ENCODE measurements around the gene ABHD2.

Gene ABHD2

DNA sequence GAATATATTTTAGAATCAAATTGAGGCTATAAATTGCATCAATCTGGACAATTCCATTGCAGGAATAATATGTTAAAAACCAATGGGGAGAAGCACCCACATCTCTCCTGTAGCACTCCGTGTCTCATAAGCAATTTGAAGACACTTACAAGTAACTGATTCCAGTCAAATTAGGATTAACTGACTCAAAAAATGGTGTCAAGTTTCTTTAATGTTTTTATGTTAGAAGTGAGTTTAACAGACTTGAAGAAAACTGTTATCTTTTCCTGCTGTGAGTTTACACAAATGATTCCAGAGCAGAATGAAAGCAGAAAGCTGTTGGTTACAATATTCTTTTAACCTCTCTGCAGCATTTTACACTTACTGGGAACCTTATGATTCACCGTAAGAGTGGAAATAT lies 109.9 kb downstream of the ABHD2 start:
- Mint-ChIP-seq H3K27me3 (ENCODE audit: low read depth) (no peaks in the 10 kb centered on the region), H3K9me3 (no peaks in the 10 kb centered on the region), H3K4me1 (ENCODE audit: low read depth) (peaks cover 5% of the 10 kb centered on the region), H3K27ac (no peak overlapping the region), H3K36me3 (ENCODE audit: low read depth) (peaks cover 17% of the 10 kb centered on the region), H3K4me3 (no peak overlapping the region)

DNA sequence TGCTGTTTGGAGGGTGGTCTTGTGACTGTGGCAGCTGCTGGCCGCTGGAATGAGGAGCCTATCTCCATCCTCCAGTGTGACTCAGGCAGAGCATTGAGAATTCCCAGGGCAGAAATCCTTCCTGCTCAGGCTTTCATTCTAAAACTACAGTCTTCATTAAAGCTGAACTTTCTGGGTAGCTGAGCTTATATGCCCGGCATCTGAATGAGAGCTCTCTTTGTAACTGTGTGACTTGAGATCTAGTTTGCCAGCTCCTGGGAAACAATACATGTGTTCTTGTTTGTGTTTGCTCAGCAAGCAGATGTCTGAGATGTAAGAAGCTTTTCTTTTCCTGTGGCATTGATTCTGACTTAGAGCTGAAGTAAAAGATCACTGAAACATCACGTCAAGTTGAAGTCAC lies 110.7 kb downstream of the ABHD2 start:
- Mint-ChIP-seq H3K4me1 (ENCODE audit: low read depth) (peaks cover 10% of the 10 kb centered on the region), H3K9me3 (no peaks in the 10 kb centered on the region), H3K27me3 (ENCODE audit: low read depth) (no peaks in the 10 kb centered on the region), H3K36me3 (ENCODE audit: low read depth) (peaks cover 14% of the 10 kb centered on the region), H3K4me3 (no peak overlapping the region), H3K27ac (no peak overlapping the region)

DNA sequence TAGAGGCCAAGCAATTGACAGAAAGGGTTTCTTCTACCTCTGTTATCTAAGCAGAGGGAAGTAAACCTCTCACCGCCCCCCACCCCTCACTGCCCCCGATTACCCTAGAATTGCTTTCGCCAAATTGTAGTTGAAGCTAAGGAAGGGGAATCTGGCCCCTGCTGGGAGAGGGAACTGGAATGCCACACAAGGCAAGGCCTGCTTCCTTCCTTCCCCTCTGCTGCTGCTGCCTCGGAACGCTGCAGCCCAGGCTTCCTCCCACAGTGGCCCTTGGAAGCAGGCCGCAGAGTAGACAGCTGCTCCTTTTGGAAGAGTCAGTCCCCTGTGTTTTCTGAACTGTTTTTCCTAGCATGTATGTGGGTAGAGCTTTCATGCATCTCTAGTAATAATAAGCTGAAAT lies 111.5 kb downstream of the ABHD2 start:
- Mint-ChIP-seq H3K9me3 (no peaks in the 10 kb centered on the region), H3K36me3 (ENCODE audit: low read depth) (peaks cover 14% of the 10 kb centered on the region), H3K27me3 (ENCODE audit: low read depth) (no peaks in the 10 kb centered on the region), H3K4me3 (no peak overlapping the region), H3K4me1 (ENCODE audit: low read depth) (peaks cover 17% of the 10 kb centered on the region), H3K27ac (no peak overlapping the region)

DNA sequence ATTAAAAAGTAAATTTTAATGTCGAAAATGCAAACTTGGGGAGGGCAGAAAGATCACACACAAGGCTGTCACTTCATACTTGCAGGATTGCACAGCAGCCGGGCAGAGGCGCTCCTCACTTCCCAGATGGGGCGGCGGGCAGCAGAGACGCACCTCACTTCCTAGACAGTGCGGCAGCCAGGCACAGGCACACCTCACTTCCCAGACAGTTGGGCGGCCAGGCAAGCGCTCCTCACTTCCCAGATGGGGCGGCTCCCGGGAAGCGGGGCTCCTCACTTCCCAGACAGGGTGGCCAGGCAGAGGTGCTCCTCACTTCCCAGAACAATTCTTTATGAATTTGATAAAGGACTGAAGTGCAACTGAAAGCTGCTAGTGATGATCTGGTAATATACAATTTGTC lies 111.9 kb downstream of the ABHD2 start:
- Mint-ChIP-seq H3K27ac (no peak overlapping the region), H3K36me3 (ENCODE audit: low read depth) (peaks cover 14% of the 10 kb centered on the region), H3K4me3 (no peak overlapping the region), H3K4me1 (ENCODE audit: low read depth) (peaks cover 21% of the 10 kb centered on the region), H3K27me3 (ENCODE audit: low read depth) (no peaks in the 10 kb centered on the region), H3K9me3 (no peaks in the 10 kb centered on the region)

DNA sequence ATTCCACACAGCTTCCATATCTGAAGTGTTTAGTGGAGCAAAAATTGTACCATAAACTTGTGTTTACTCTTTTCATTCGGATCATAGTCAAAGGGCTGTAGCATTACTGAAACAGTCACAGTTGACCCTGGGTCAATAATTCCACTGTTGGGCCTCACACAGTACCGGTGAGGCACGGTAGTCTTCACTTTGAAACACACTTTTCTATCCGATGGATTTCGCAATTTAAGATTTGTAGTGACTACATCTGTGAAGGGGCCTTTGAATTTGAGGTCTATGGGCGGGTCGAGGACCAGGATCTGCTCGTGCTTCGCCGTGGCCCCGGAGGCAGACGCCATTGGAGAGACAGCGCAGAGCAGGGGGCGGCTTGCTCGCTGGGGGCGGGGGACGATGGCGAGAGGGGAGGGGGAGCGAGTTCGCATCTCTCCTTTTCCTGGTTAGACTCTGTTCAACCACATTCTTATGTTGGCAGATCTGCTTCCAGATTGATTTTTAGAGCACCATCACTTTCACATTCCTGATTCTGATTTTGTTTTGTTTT lies 113.3 kb downstream of the ABHD2 start:
- Mint-ChIP-seq H3K4me1 (ENCODE audit: low read depth) (peaks cover 24% of the 10 kb centered on the region), H3K27ac (no peak overlapping the region), H3K9me3 (no peaks in the 10 kb centered on the region), H3K27me3 (ENCODE audit: low read depth) (no peaks in the 10 kb centered on the region), H3K36me3 (ENCODE audit: low read depth) (peaks cover 9% of the 10 kb centered on the region), H3K4me3 (no peak overlapping the region)

DNA sequence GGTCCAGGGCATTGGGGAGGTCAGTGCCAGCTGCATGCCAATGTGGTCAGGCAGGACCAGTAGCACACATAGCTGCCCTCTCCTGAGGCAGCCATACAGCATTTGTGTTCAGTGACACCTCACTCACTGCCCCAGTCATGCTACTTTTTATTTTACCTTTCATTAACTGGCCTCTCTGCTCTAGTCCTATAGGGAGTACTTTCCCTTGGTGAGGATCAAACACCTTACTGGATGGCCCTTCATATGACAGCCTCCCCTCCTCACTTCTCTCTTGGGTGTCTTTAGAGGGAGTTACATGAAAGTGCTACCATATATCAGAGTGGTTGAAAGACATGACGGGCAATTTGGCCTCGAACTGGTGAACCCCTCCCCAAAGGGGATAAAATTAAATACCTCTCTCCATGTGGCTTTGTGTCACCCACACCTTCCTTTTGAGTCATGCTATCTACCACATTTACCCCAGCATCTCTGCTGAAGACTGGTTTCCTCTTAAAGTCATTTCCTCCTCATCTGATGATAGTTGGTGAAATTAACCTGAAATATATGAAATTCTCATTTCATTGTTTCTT lies 115.5 kb downstream of the ABHD2 start:
- Mint-ChIP-seq H3K9me3 (no peaks in the 10 kb centered on the region), H3K27me3 (ENCODE audit: low read depth) (no peaks in the 10 kb centered on the region), H3K4me1 (ENCODE audit: low read depth) (peaks cover 29% of the 10 kb centered on the region), H3K36me3 (ENCODE audit: low read depth) (peaks cover 6% of the 10 kb centered on the region), H3K27ac (peak overlapping the region; percentile 68), H3K4me3 (peak overlapping the region; percentile 55)

DNA sequence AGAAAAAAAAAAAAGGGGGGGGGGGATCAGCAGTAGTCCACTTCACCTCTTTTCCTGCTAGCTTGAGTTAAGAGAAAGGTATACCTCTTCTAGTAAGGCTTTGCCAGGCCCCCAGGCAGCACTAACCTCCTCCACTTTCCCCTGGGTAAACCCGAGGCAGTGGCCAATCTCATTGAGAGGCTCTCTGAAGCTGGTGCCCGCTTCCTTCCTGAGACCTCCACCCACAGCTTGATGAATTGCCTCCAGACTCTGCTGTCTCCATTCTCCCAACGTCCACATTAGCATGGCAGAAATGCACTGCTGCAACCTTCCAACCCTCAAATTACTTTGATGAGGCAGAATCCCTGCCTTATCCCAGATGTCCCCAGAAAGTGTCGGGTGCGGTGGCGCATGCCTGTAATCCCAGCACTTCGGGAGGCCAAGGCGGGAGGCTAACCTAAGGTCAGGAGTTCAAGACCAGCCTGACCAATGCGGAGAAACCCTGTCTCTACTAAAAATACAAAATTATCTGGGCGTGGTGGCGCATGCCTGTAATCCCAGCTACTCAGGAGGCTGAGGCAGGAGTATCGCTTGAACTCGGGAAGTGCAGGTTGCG lies 117.8 kb downstream of the ABHD2 start:
- Mint-ChIP-seq H3K36me3 (ENCODE audit: low read depth) (peaks cover 6% of the 10 kb centered on the region), H3K4me3 (no peak overlapping the region), H3K4me1 (ENCODE audit: low read depth) (peaks cover 29% of the 10 kb centered on the region), H3K27ac (no peak overlapping the region), H3K9me3 (no peaks in the 10 kb centered on the region), H3K27me3 (ENCODE audit: low read depth) (no peaks in the 10 kb centered on the region)

DNA sequence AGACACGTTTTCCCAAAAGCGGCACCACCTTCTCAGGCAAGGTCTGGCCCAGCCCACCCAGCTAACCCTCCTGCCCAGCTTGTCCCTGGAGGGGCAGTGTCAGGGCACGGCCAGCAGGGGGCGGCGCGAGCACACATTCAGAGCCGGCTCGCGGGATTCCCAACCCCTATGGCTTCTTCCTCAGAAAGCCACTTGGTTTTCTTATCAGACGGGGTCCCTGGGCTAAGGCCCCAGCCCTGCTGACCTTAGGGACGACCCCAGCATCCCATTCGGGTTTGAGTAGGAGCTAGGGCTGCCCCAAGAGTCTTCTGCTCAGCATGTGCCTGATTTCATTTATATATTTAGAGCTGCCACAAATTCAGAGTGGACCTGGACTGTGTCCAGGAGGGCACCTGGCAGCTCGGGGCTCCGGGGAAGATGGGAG lies 118.7 kb downstream of the ABHD2 start:
- Mint-ChIP-seq H3K4me3 (peak overlapping the region; percentile 5), H3K9me3 (no peaks in the 10 kb centered on the region), H3K27me3 (ENCODE audit: low read depth) (no peaks in the 10 kb centered on the region), H3K36me3 (ENCODE audit: low read depth) (peaks cover 1% of the 10 kb centered on the region), H3K27ac (no peak overlapping the region), H3K4me1 (ENCODE audit: low read depth) (peaks cover 29% of the 10 kb centered on the region)

DNA sequence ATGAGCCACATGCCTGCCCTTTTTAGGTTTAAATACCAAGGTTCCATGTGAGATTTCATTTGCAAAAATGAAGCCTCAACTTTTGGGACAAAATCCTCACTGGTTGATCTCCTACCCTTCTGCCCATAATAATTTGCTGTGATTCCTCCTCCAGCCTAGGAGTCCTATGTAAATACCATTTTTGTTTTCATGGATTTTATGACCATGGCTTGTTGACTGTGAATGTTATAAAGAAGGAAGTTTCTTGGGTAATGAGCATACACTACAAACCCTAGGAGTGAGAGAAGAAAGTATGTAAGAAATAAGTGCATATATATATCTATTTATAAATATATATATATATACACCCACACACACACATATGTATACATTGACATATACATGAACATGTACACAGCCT lies 120.0 kb downstream of the ABHD2 start:
- Mint-ChIP-seq H3K4me1 (ENCODE audit: low read depth) (peaks cover 29% of the 10 kb centered on the region), H3K27ac (no peak overlapping the region), H3K36me3 (ENCODE audit: low read depth) (peaks cover 1% of the 10 kb centered on the region), H3K9me3 (no peaks in the 10 kb centered on the region), H3K27me3 (ENCODE audit: low read depth) (peaks cover 3% of the 10 kb centered on the region), H3K4me3 (no peak overlapping the region)

DNA sequence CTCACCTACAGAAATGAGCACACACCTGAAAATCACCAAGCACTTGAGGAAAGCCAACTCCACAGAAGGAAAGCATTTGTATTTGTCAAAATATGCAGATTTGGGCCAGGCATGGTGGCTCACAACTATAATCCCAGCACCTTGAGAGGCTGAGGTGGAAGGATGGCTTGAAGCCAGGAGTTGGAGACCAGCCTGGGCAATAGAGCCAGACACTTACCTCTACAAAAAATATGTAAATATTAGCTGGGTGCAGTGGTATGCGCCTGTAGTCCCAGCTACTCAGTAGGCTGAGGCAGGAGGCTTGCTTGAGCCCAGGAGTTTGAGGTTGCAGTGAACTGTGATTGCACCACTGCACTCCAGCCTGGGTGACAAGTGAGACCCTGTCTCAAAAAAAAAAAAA lies 120.8 kb downstream of the ABHD2 start:
- H3K4me3 Mint-ChIP-seq, result no peak overlapping the region
- H3K9me3 Mint-ChIP-seq, result no peaks in the 10 kb centered on the region
- no peaks in the 10 kb centered on the region for H3K36me3 Mint-ChIP-seq (ENCODE audit: low read depth)
- no peak overlapping the region for H3K27ac Mint-ChIP-seq
- H3K27me3 Mint-ChIP-seq (ENCODE audit: low read depth), result peaks cover 10% of the 10 kb centered on the region
- H3K4me1 Mint-ChIP-seq (ENCODE audit: low read depth), result peaks cover 22% of the 10 kb centered on the region

DNA sequence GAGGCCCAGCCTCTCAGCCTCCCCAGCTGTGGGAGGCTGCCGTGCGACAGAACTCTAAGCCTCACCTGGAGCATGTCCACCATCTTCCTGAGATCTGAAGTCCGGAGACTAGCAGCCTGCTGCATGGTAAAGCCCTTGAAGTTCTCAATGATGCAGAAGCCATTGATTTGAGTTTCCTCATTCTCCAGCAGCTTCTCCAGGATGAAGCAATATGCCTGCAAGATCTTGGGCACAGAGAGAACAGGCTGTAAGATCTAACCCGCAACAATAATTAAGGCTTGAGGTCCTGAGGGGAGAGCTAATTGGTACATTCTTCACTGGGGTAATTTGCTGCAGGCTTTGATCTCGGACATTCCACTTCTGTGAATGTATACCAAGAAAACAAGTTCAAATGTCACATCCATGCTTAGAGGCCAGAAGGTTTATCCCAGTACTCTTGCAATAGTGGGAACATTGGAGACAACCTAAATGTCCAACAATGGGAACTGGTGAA lies 123.5 kb downstream of the ABHD2 start:
- H3K27ac Mint-ChIP-seq, result no peak overlapping the region
- no peak overlapping the region for H3K4me3 Mint-ChIP-seq
- H3K27me3 Mint-ChIP-seq (ENCODE audit: low read depth), result peaks cover 10% of the 10 kb centered on the region
- H3K4me1 Mint-ChIP-seq (ENCODE audit: low read depth), result peaks cover 8% of the 10 kb centered on the region
- no peaks in the 10 kb centered on the region for H3K9me3 Mint-ChIP-seq
- no peaks in the 10 kb centered on the region for H3K36me3 Mint-ChIP-seq (ENCODE audit: low read depth)

DNA sequence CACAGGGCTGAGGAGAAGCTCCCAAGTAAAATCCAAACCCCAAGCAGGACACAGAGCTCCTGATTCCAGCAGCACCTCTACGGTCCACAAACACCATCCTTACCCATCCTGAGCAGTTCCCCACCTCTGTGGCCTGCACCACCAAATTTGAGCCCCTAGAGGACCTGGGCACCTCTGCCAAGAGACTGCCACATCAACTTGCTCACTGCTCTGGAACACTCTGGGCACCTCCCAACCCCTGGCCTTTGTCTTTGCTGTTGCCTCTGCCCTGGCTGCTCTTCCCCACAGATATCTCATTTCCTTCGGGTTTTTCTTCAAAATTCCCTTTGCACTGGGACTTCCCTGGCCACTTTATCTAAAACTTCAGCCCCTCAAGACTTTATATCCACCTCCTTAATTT lies 127.4 kb downstream of the ABHD2 start:
- Mint-ChIP-seq H3K27me3 (ENCODE audit: low read depth) (peaks cover 10% of the 10 kb centered on the region), H3K9me3 (no peaks in the 10 kb centered on the region), H3K4me1 (ENCODE audit: low read depth) (no peaks in the 10 kb centered on the region), H3K4me3 (no peak overlapping the region), H3K36me3 (ENCODE audit: low read depth) (no peaks in the 10 kb centered on the region), H3K27ac (no peak overlapping the region)

DNA sequence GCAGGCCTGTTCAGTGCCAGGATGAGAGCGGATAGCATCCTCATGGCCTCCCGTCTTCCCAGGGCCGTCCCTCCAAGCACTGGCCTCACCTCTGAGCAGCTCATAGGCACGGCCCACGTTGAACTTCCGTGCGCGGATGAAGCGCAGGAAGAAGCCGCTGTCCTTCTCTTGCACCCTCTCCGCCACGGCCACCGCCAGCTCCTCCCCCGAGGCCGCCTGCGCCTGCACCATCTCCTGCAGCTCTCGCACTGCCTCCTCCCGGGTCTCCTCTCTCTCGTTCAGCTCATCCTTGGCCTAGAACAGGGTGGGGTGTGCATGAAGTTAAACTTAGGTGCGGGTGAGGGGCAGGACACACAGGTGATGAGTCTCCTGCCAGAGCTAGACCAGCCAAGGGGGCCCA lies 128.8 kb downstream of the ABHD2 start:
- Mint-ChIP-seq H3K9me3 (no peaks in the 10 kb centered on the region), H3K4me1 (ENCODE audit: low read depth) (no peaks in the 10 kb centered on the region), H3K27me3 (ENCODE audit: low read depth) (peaks cover 10% of the 10 kb centered on the region), H3K27ac (no peak overlapping the region), H3K4me3 (no peak overlapping the region), H3K36me3 (ENCODE audit: low read depth) (no peaks in the 10 kb centered on the region)

DNA sequence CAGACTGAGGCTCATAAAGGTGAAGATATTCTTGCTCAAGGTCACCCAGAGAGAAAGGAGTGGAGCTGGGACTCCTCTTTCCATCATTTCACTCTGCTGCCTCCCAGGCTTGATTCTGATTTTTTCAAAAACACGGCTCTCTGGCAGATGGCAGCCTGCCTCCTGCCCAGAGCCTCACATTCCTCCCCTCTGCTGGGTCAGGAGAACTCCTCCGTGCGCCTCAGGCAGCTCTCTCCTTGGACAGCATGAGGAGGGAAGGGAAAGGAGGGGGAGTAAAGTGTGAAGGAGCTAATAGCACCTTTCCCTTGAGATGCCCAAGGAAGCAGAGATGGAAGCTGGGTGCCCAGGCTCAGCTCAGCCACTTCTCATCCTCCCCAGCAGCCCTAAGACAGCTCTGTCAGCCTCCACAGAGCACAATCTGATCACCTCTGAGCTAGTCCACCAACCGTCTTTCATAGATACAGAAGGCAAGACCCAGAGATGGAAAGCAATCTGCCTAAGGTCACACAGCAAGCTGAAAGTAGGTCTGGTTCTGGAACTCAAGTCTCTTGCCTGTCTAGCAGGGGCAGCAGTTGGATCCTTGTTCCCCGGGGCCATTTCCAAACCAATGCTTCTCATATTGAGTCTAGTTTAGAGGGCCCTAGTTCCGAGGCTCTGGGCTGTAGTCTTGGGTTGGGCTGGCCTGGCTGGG lies 129.6 kb downstream of the ABHD2 start:
- Mint-ChIP-seq H3K9me3 (no peaks in the 10 kb centered on the region), H3K27me3 (ENCODE audit: low read depth) (peaks cover 10% of the 10 kb centered on the region), H3K4me3 (no peak overlapping the region), H3K27ac (no peak overlapping the region), H3K36me3 (ENCODE audit: low read depth) (no peaks in the 10 kb centered on the region), H3K4me1 (ENCODE audit: low read depth) (no peaks in the 10 kb centered on the region)

DNA sequence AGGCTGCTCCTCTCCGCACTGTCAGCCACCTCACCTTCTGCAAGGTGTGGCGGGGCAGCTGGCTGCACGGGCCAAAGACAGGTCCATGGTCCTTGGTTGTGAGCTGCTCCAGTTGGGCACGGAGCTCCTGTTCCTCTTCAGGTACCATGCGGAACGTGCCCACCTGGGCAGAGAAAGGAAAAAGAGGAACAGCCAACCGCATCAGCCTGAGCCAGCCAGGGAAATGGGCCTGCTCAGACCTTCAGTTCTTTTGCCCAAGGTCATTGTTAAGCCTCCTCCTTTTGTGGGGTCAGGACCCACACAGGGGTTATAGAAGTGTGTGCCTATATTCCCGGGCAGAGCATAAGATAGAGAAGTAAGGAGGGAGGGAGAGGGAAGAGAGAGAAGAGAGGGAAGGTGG lies 130.3 kb downstream of the ABHD2 start:
- Mint-ChIP-seq H3K4me1 (ENCODE audit: low read depth) (no peaks in the 10 kb centered on the region), H3K27me3 (ENCODE audit: low read depth) (peaks cover 4% of the 10 kb centered on the region), H3K9me3 (no peaks in the 10 kb centered on the region), H3K36me3 (ENCODE audit: low read depth) (no peaks in the 10 kb centered on the region), H3K27ac (no peak overlapping the region), H3K4me3 (no peak overlapping the region)

Data from T-helper 1 cell treated with Interleukin-12 subunit alpha and Interleukin-12 subunit beta and Interleukin-4 antibody, amounts not matched to agents 30 μg/mL and 1 μg/mL, for 36 hours (primary cell).